Measurements from ENCODE around the gene CLDN6. TPM values are rescaled to one million over a fixed set of nuclear protein-coding genes. Genes with fewer than 3 reads are reported as not detected.

CLDN6 gene
- total and polyA plus RNA-seq, 2 of the 13 experiments (the other 11 are each of a cell fraction or from before 2014, with no cell fraction given), result 5.9 to 7.6 TPM

GRCh38 chr16:2980227-2981176 is 37.5 kb downstream of the CLDN6 start, which contains the start of gene PKMYT1 (continued):
- TF ChIP-seq, protein P1, sequence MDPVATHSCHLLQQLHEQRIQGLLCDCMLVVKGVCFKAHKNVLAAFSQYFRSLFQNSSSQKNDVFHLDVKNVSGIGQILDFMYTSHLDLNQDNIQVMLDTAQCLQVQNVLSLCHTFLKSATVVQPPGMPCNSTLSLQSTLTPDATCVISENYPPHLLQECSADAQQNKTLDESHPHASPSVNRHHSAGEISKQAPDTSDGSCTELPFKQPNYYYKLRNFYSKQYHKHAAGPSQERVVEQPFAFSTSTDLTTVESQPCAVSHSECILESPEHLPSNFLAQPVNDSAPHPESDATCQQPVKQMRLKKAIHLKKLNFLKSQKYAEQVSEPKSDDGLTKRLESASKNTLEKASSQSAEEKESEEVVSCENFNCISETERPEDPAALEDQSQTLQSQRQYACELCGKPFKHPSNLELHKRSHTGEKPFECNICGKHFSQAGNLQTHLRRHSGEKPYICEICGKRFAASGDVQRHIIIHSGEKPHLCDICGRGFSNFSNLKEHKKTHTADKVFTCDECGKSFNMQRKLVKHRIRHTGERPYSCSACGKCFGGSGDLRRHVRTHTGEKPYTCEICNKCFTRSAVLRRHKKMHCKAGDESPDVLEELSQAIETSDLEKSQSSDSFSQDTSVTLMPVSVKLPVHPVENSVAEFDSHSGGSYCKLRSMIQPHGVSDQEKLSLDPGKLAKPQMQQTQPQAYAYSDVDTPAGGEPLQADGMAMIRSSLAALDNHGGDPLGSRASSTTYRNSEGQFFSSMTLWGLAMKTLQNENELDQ (CRISPR knock-in tag; IDR thresholded peaks at IDR 0.05; ENCODE audit: borderline replicate concordance), result no peak
- no peak for TF ChIP-seq DDIT3 (CRISPR knock-in tag; IDR thresholded peaks at IDR 0.05)
- no peak for TF ChIP-seq BRF2 (CRISPR knock-in tag; IDR thresholded peaks at IDR 0.05)
- no peak for TF ChIP-seq ZNF296 (CRISPR knock-in tag; conservative IDR thresholded peaks at IDR 0.05)
- TF ChIP-seq SAP130 (CRISPR knock-in tag; IDR thresholded peaks at IDR 0.05; ENCODE audit: low read depth), result peak; percentile 85; the same call in 1 of the 2 replicates
- TF ChIP-seq, protein P2, sequence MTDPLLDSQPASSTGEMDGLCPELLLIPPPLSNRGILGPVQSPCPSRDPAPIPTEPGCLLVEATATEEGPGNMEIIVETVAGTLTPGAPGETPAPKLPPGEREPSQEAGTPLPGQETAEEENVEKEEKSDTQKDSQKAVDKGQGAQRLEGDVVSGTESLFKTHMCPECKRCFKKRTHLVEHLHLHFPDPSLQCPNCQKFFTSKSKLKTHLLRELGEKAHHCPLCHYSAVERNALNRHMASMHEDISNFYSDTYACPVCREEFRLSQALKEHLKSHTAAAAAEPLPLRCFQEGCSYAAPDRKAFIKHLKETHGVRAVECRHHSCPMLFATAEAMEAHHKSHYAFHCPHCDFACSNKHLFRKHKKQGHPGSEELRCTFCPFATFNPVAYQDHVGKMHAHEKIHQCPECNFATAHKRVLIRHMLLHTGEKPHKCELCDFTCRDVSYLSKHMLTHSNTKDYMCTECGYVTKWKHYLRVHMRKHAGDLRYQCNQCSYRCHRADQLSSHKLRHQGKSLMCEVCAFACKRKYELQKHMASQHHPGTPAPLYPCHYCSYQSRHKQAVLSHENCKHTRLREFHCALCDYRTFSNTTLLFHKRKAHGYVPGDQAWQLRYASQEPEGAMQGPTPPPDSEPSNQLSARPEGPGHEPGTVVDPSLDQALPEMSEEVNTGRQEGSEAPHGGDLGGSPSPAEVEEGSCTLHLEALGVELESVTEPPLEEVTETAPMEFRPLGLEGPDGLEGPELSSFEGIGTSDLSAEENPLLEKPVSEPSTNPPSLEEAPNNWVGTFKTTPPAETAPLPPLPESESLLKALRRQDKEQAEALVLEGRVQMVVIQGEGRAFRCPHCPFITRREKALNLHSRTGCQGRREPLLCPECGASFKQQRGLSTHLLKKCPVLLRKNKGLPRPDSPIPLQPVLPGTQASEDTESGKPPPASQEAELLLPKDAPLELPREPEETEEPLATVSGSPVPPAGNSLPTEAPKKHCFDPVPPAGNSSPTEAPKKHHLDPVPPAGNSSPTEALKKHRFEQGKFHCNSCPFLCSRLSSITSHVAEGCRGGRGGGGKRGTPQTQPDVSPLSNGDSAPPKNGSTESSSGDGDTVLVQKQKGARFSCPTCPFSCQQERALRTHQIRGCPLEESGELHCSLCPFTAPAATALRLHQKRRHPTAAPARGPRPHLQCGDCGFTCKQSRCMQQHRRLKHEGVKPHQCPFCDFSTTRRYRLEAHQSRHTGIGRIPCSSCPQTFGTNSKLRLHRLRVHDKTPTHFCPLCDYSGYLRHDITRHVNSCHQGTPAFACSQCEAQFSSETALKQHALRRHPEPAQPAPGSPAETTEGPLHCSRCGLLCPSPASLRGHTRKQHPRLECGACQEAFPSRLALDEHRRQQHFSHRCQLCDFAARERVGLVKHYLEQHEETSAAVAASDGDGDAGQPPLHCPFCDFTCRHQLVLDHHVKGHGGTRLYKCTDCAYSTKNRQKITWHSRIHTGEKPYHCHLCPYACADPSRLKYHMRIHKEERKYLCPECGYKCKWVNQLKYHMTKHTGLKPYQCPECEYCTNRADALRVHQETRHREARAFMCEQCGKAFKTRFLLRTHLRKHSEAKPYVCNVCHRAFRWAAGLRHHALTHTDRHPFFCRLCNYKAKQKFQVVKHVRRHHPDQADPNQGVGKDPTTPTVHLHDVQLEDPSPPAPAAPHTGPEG (CRISPR knock-in tag; IDR thresholded peaks at IDR 0.05), result 0 out of 2 replicates have a peak, but pooled peaks have one; percentile 53
- no peak for TF ChIP-seq FLYWCH1 (CRISPR knock-in tag; IDR thresholded peaks at IDR 0.05)
- no peak for TF ChIP-seq PCBP2 (optimal IDR thresholded peaks at IDR 0.05; ENCODE audit: low read depth, low read length, poor library complexity, severe bottlenecking)
- TF ChIP-seq ZNF546 (CRISPR knock-in tag; conservative IDR thresholded peaks at IDR 0.05), result 0 out of 2 replicates have a peak, but pooled peaks have one; percentile 29
- TF ChIP-seq ZNF34 (CRISPR knock-in tag; IDR thresholded peaks at IDR 0.05; ENCODE audit: borderline replicate concordance), result 0 out of 2 replicates have a peak, but pooled peaks have one; percentile 3
- TF ChIP-seq ZNF329 (CRISPR knock-in tag; IDR thresholded peaks at IDR 0.05; ENCODE audit: low read depth), result no peak
- TF ChIP-seq AKNA (CRISPR knock-in tag; IDR thresholded peaks at IDR 0.05; ENCODE audit: borderline replicate concordance), result 0 out of 2 replicates have a peak, but pooled peaks have one; percentile 50
